ENCODE measurements around the gene CLIC3. TPM values are rescaled to one million over a fixed set of nuclear protein-coding genes. Genes with fewer than 3 reads are reported as not detected.

The CLIC3 gene
- total and polyA plus RNA-seq, 2 donors (not counting 1 experiment from before 2014, with no cell fraction given), result 1.1 to 1.9 TPM

- no peaks in the 10 kb centered on the region for H3K79me2 ChIP-seq (ENCODE audit: control insufficient read depth, insufficient read depth, low read length)
- peaks cover 0 to 7% (median under 1%) of the 10 kb centered on the region in 4 experiments for H3K27me3 ChIP-seq (replicated peaks in 1 of 4; ENCODE audit: control extremely low read depth in 1 of 4, control insufficient read depth in 3 of 4, insufficient read depth in 4 of 4, low read length in 3 of 4)
- 81% methylated on average over 21 of the region's 23 CpGs for WGBS (ENCODE audit: insufficient coverage)
- no peaks in the 10 kb centered on the region for H3K9me3 Mint-ChIP-seq (ENCODE audit: insufficient read depth)
- no peak overlapping the region for H3K27ac Mint-ChIP-seq
- DNase-seq (no peak), ATAC-seq (ENCODE audit: low read depth) (no peak)
- ChIA-PET POLR2A (no interaction called here), CTCF (interaction anchor here (0.8 kb wide), 1 partner anchor 71 kb away, joined by 3 read pairs; the partner anchor contains the start of gene FUT7)
- H2AFZ ChIP-seq (ENCODE audit: insufficient read depth, low read depth, low read length, poor library complexity, severe bottlenecking), result no peak overlapping the region
- H3K9ac ChIP-seq (ENCODE audit: low read length), result no peak overlapping the region
- H3K4me1 ChIP-seq (ENCODE audit: control insufficient read depth in 2 of 2, insufficient read depth in 2 of 2, low read length in 2 of 2), result peaks cover 5 to 10% of the 10 kb centered on the region in 2 donors
- TF ChIP-seq CTCF (IDR thresholded peaks at IDR 0.05) (no peak), EZH2 (IDR thresholded peaks at IDR 0.05; ENCODE audit: borderline replicate concordance, insufficient read depth, low read depth, low read length, poor library complexity, severe bottlenecking) (no peak)
- peaks cover 0 to 2% (median 0%) of the 10 kb centered on the region in 3 donors for H3K9me3 ChIP-seq (ENCODE audit: control extremely low read depth in 1 of 3, control insufficient read depth in 2 of 3, insufficient read depth in 1 of 3, low read length in 2 of 3)
- peaks cover 11% of the 10 kb centered on the region for H3K4me1 Mint-ChIP-seq
- H3K36me3 ChIP-seq (replicated peaks in 1 of 2; ENCODE audit: control extremely low read depth in 1 of 2, control insufficient read depth in 1 of 2, extremely low read depth in 1 of 2, insufficient read depth in 2 of 2, low read length in 1 of 2), result no peaks in the 10 kb centered on the region
- H3K27ac ChIP-seq (ENCODE audit: low read length in 2 of 2), result no peak overlapping the region
- H3K27me3 Mint-ChIP-seq, result peaks cover 5% of the 10 kb centered on the region
- H3K4me3 Mint-ChIP-seq, result no peak overlapping the region
- no peak overlapping the region for H3K4me3 ChIP-seq (ENCODE audit: control extremely low read depth in 1 of 5, extremely low read depth in 1 of 5, insufficient read depth in 1 of 5, low read depth in 2 of 5, low read length in 4 of 5)
- H3K4me2 ChIP-seq (replicated peaks; ENCODE audit: low read depth, low read length, poor library complexity, severe bottlenecking), result no peak overlapping the region
- intact Hi-C loops (cut with micrococcal nuclease), result no loop called here
- no peaks in the 10 kb centered on the region for H4K20me1 ChIP-seq (ENCODE audit: control insufficient read depth, insufficient read depth, low read length, poor library complexity, severe bottlenecking)
These were observed 34.9 kb downstream of the CLIC3 start for GRCh38 chr9:136961279-136962065.

- no peak overlapping the region for H3K4me3 ChIP-seq (ENCODE audit: control extremely low read depth in 1 of 5, extremely low read depth in 1 of 5, insufficient read depth in 1 of 5, low read depth in 2 of 5, low read length in 4 of 5)
- POLR2A ChIA-PET, result no interaction called here
- Mint-ChIP-seq H3K4me1 (peaks cover 5% of the 10 kb centered on the region), H3K27ac (no peak overlapping the region), H3K4me3 (no peak overlapping the region), H3K9me3 (ENCODE audit: insufficient read depth) (no peaks in the 10 kb centered on the region), H3K27me3 (peaks cover 3% of the 10 kb centered on the region)
- no peak overlapping the region for H2AFZ ChIP-seq (ENCODE audit: insufficient read depth, low read depth, low read length, poor library complexity, severe bottlenecking)
- intact Hi-C loops (cut with micrococcal nuclease), result no loop called here
- H3K36me3 ChIP-seq (replicated peaks in 1 of 2; ENCODE audit: control extremely low read depth in 1 of 2, control insufficient read depth in 1 of 2, extremely low read depth in 1 of 2, insufficient read depth in 2 of 2, low read length in 1 of 2), result no peaks in the 10 kb centered on the region
- WGBS (ENCODE audit: insufficient coverage), result 90% methylated on average over 15 of the region's 15 CpGs
- no peak for DNase-seq
- no peak for ATAC-seq (ENCODE audit: low read depth)
- H3K27ac ChIP-seq (ENCODE audit: low read length in 2 of 2), result no peak overlapping the region
- no peaks in the 10 kb centered on the region for H3K79me2 ChIP-seq (ENCODE audit: control insufficient read depth, insufficient read depth, low read length)
- peaks cover 0 to 4% (median under 1%) of the 10 kb centered on the region in 4 experiments for H3K27me3 ChIP-seq (replicated peaks in 1 of 4; ENCODE audit: control extremely low read depth in 1 of 4, control insufficient read depth in 3 of 4, insufficient read depth in 4 of 4, low read length in 3 of 4)
- TF ChIP-seq EZH2 (IDR thresholded peaks at IDR 0.05; ENCODE audit: borderline replicate concordance, insufficient read depth, low read depth, low read length, poor library complexity, severe bottlenecking), result no peak
- no peak for TF ChIP-seq CTCF (IDR thresholded peaks at IDR 0.05)
- peaks cover 2 to 4% of the 10 kb centered on the region in 2 donors for H3K4me1 ChIP-seq (ENCODE audit: control insufficient read depth in 2 of 2, insufficient read depth in 2 of 2, low read length in 2 of 2)
- peaks cover 0 to 2% (median 0%) of the 10 kb centered on the region in 3 donors for H3K9me3 ChIP-seq (ENCODE audit: control extremely low read depth in 1 of 3, control insufficient read depth in 2 of 3, insufficient read depth in 1 of 3, low read length in 2 of 3)
- CTCF ChIA-PET, result no interaction called here
- H4K20me1 ChIP-seq (ENCODE audit: control insufficient read depth, insufficient read depth, low read length, poor library complexity, severe bottlenecking), result no peaks in the 10 kb centered on the region
- H3K4me2 ChIP-seq (replicated peaks; ENCODE audit: low read depth, low read length, poor library complexity, severe bottlenecking), result no peak overlapping the region
- H3K9ac ChIP-seq (ENCODE audit: low read length), result no peak overlapping the region
These were observed 35.5 kb downstream of the CLIC3 start for GRCh38 chr9:136960938-136961275.

Measured in B cell (primary cell).